Uterus (tissue), 4 donors: Measurements from ENCODE around the gene ST8SIA4. TPM values are rescaled to one million over a fixed set of nuclear protein-coding genes. Genes with fewer than 3 reads are reported as not detected.

Experiments used
- DNase-seq, 2 donors: peaks; one replicate each; pipeline ENCODE4 v3.0.0-alpha.2; 2019 to 2020
- H3K27ac ChIP-seq, 2 donors: fragments of 200-600 bp; sonication (generic); 1 replicate in 1 of 2; 2 replicates in 1 of 2; pipeline ENCODE4 v1.5.1; 2016 to 2018
- H3K27me3 ChIP-seq, 2 donors: fragments of 200-600 bp; sonication (generic); one replicate each; pipeline ENCODE4 v1.5.1; 2018 to 2019; ENCODE audit warnings: control low read depth in 1 of 2
- H3K36me3 ChIP-seq, 2 donors: fragments of 200-600 bp; sonication (generic); one replicate each; pipeline ENCODE4 v1.5.1; 2019; ENCODE audit warnings: control low read depth in 1 of 2
- H3K4me1 ChIP-seq, 2 donors: fragments of 200-600 bp; sonication (generic); one replicate each; pipeline ENCODE4 v1.5.1; 2018 to 2019; ENCODE audit warnings: control low read depth in 1 of 2
- H3K4me3 ChIP-seq, 2 donors: fragments of 200-600 bp; sonication (generic); 1 replicate in 1 of 2; 2 replicates in 1 of 2; pipeline ENCODE4 v1.5.1; 2018 to 2019; ENCODE audit warnings: mild to moderate bottlenecking in 1 of 2
- H3K9me3 ChIP-seq, 2 donors: fragments of 200-600 bp; sonication (generic); one replicate each; pipeline ENCODE4 v1.5.1; 2019; ENCODE audit warnings: control low read depth in 1 of 2
- CTCF ChIP-seq, 4 experiments: fragments of 200-600 bp in 2 of 4; fragments of 450-650 bp in 2 of 4; sonication (generic) in 2 of 4; IDR thresholded peaks; one replicate each; pipeline ENCODE4 v1.5.1; 2016 to 2019; ENCODE audit warnings: antibody characterized with exemption in 4 of 4, mild to moderate bottlenecking in 2 of 4, moderate library complexity in 1 of 4
- POLR2A ChIP-seq, 2 donors: fragments of 450-650 bp; IDR thresholded peaks; one replicate each; pipeline ENCODE4 v1.6.1; 2016; ENCODE audit warnings: antibody characterized with exemption in 2 of 2, mild to moderate bottlenecking in 1 of 2, moderate library complexity in 1 of 2
- intact Hi-C: fragments of 100-400 bp; cut with DNase I; formaldehyde crosslinking; loops from one replicate; pipeline ENCODE4 v1.15.1; 2023; ENCODE audit warnings: low total_unique reads
- total RNA-seq, 4 donors: library from RNA; depleted of rRNA in 3 of 4; stranded (reverse); fragments of >200 nt in 3 of 4; gene quantifications; one replicate each; pipeline versions ENCODE4 v1.1.0 to v1.2.4, GENCODE V29; 2014 to 2023
- donor health status: DM: yes; HTN: yes; CAD: no.

Gene ST8SIA4
- total RNA-seq, 4 donors from 2014 or later = 4.8 to 15.5 (median 6.2) TPM

DNA sequence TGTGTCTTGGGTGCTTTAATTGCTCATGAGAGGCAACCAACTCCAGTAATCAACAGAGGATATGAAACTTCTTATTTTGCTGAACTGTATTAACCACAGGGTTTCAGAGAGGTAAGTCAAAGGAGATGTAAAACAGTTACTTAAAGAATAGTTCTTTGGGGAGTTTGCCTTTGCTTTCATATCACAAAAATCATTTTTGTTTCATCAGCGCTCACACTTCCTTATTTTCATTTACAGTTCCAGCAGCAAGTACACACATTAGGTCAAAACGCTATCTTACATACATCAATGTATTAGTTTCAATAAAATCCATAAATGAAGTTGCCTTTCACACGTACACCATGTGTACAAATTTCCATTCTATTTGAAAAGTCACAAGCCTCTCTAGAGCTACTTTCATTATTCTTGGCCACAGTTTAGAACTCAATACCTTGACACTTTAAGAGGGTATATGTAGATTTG, 50.1 kb downstream of the ST8SIA4 start:
- no peak for DNase-seq
- no peaks in the 10 kb centered on the region for H3K36me3 ChIP-seq
- no peaks in the 10 kb centered on the region for H3K9me3 ChIP-seq
- H3K4me1 ChIP-seq = no peaks in the 10 kb centered on the region
- intact Hi-C loops = no loop called here
- no peaks in the 10 kb centered on the region for H3K27me3 ChIP-seq
- no peak overlapping the region for H3K4me3 ChIP-seq
- H3K27ac ChIP-seq = no peak overlapping the region
- TF ChIP-seq CTCF (IDR thresholded peaks at IDR 0.05) = no peak
- TF ChIP-seq POLR2A (IDR thresholded peaks at IDR 0.05) = no peak

DNA sequence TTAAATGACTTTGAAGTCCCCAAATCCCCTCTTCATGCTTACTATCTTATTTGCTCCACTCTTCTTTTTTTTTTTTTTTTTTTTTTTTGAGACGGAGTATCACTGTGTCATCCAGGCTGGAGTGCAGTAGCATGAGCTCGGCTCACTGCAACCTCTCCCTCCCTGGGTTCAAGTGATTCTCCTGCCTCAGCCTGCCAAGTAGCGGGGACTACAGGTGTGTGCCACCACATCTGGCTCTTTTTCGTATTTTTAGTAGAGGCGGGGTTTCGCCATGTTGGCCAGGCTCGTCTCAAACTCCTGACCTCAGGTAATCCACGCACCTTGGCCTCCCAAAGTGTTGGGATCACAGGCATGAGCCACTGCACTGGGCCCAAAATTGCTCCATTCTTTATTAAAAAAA, 51.0 kb downstream of the ST8SIA4 start:
- DNase-seq = no peak
- intact Hi-C loops = no loop called here
- Histone ChIP-seq H3K4me1 (no peaks in the 10 kb centered on the region), H3K27ac (no peak overlapping the region), H3K9me3 (no peaks in the 10 kb centered on the region), H3K36me3 (no peaks in the 10 kb centered on the region), H3K27me3 (no peaks in the 10 kb centered on the region), H3K4me3 (no peak overlapping the region)
- TF ChIP-seq CTCF (IDR thresholded peaks at IDR 0.05) (no peak), POLR2A (IDR thresholded peaks at IDR 0.05) (no peak)

DNA sequence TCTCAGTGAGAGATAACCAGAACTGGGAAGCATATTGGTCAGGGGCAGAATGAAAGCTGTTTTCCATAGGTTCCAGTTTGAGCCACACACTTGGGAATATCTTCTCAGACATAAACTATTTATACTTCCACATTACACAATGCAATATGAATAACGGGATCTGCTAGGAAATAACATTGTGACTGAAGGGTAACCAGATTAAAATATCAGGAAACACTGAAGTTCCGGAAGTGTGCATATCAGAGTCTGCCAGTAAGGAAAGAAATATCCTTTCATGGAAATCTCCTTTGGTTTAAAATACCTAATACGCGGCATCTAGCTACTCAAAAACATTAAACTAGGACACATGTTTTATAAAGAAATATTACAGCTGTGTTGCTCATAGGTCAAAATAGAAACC, 56.3 kb downstream of the ST8SIA4 start:
- Histone ChIP-seq H3K9me3 (no peaks in the 10 kb centered on the region), H3K4me1 (no peaks in the 10 kb centered on the region), H3K4me3 (no peak overlapping the region), H3K27me3 (no peaks in the 10 kb centered on the region), H3K36me3 (no peaks in the 10 kb centered on the region), H3K27ac (no peak overlapping the region)
- no peak for TF ChIP-seq POLR2A (IDR thresholded peaks at IDR 0.05)
- TF ChIP-seq CTCF (IDR thresholded peaks at IDR 0.05) = no peak
- no peak for DNase-seq
- intact Hi-C loops = no loop called here

DNA sequence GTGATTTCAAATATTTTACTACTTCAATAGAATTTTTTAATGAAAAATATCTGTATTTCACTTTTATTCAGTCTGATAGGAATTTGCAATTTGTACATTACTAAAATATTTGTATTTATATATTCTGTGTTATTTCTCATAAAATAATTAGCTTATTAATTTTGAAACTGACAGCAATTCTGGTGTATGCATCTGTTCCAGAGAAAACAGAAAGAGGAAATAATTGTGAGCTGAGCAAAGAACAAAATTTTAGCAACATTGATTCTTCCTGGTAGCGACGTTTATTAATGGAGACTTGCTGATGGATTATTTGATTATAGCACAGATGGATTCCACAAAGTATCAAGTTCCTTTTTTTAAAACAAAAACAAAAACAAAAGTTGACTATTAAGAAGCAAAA, 61.0 kb downstream of the ST8SIA4 start:
- H3K27ac ChIP-seq = no peak overlapping the region
- no peak for DNase-seq
- H3K27me3 ChIP-seq = no peaks in the 10 kb centered on the region
- no peaks in the 10 kb centered on the region for H3K36me3 ChIP-seq
- H3K4me1 ChIP-seq = no peaks in the 10 kb centered on the region
- no peak overlapping the region for H3K4me3 ChIP-seq
- no peak for TF ChIP-seq POLR2A (IDR thresholded peaks at IDR 0.05)
- TF ChIP-seq CTCF (IDR thresholded peaks at IDR 0.05) = no peak
- no peaks in the 10 kb centered on the region for H3K9me3 ChIP-seq
- intact Hi-C loops = no loop called here

GRCh38 chr5:100841358-100842076, 61.6 kb downstream of the ST8SIA4 start:
- H3K9me3 ChIP-seq = no peaks in the 10 kb centered on the region
- no peak overlapping the region for H3K27ac ChIP-seq
- H3K27me3 ChIP-seq = no peaks in the 10 kb centered on the region
- H3K4me1 ChIP-seq = no peaks in the 10 kb centered on the region
- H3K4me3 ChIP-seq = no peak overlapping the region
- no peaks in the 10 kb centered on the region for H3K36me3 ChIP-seq
- no peak for DNase-seq
- no peak for TF ChIP-seq CTCF (IDR thresholded peaks at IDR 0.05)
- no peak for TF ChIP-seq POLR2A (IDR thresholded peaks at IDR 0.05)
- intact Hi-C loops = no loop called here
